Epidermal melanocyte (primary cell): ENCODE data around the gene ADGB.
"Not testable (repeated sequence)": the region's sequence is repeated elsewhere in the genome, so short reads cannot be mapped to it uniquely, and the experiment has no call there.

Experiments used
- DNase-seq: peaks from one replicate; pipeline ENCODE4 v3.0.0; 2011; ENCODE audit warnings: low spot score; ENCODE audit not compliant: insufficient read length

ADGB gene

GRCh38 chr6:146815511-146816462, 217.0 kb downstream of the ADGB start:
- not testable (repeated sequence) for DNase-seq

DNA sequence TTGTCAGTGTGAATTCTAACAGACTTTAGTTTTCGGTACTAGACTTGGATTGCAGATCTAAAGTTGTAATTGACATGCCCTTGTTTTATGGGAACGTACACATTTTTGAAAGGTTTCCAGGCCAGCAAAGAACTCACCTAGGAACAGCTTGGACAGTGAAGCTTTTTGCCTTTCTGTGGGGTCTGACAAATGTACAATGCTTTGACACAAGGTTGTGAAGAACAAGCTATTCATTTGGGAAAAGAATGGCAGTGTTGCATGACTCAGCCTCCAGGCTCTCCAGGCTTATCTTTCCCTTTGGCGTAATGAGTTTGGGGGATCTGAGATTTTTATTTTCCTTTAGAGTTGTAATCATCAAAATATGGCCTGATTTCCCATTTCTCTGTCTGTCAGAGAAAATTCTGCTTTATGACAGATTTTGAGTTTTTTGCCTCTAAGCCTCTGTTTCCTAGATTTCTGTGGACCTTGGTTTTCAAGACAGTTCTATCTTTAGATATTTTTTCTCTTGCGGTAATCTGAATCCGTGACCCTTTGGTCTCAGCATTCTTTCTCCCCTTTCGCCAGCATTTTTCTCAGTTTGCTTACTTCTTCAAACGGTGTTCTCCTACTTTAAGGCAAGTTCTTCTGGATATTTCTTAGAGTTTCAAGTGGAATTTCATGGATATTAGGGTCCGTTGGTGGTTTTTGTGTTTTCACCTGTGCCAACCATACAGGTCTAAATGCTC, 221.0 kb downstream of the ADGB start:
- DNase-seq = no peak

DNA sequence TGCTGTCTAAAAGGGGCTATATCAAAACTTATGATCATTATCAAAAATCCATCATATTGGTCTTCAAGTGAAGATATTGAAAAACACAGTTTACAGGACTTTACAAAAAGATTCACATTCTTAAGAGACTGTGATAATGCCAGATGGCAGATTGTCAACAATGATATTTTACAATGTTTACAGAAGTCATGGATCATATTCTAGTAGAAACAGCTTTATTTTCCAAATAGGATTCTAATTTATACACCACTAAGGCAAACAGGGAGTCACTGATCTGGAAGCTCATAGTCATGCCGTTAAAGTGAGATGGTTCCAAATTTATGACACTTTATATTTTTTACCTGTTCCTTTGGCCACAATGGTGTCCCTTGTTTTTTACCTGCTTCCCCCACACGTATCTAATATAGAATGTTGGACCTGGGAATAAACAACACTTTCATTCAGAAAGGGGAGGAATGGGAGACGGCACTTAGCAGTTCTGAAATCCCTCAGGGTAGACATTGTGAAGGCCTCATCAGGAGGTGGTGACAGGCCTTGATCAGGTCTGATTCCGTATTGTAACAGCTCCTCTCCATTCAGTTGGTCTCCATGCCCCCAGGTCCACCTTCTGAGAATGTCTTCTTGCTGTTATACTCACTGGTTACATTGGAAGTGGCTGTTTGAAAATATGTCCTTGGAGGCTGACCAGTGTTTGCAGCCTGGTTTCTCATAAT, 228.6 kb downstream of the ADGB start:
- DNase-seq = no peak

- DNase-seq = no peak
These were observed 231.2 kb downstream of the ADGB start for GRCh38 chr6:146829792-146830565.

DNA sequence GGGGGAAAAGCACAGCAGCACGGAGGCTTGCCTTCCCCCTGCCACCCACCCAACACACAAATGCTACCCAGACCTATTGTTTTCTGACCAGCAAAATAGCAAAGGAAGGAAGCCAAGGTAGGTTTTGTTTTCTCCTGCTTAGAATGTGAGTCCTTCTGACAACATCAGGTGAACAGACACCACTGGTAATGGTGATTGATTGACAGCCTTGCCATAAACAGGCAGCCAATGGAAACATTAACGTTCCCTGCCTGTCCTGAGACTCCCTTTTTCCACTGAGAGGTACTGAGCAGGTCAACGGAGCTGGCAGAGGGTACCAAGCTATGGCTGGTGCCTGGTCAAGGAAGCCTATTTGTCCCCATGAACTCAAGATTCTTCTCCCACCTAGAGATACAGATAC, 234.4 kb downstream of the ADGB start:
- DNase-seq = no peak

GRCh38 chr6:146840216-146840615, 241.4 kb downstream of the ADGB start:
- DNase-seq = no peak

DNA sequence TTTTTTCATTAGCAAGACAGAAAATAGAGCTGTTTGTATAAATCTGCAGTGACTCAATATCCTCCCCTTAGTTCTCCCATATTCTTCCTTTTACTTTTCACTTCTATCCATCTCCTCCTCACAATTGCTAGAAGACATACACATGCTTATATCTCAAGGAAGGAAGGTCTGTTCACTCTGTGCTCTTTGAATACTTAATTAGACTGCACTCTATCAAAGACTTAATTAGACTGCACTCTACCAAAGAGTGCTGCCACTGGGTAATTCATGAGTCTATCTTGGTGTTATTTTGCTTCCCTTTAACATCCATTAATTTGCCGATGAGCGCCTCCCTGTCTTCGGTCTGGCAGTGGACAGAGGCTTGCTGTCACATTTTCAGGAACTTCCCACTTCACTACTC, 241.9 kb downstream of the ADGB start:
- no peak for DNase-seq

DNA sequence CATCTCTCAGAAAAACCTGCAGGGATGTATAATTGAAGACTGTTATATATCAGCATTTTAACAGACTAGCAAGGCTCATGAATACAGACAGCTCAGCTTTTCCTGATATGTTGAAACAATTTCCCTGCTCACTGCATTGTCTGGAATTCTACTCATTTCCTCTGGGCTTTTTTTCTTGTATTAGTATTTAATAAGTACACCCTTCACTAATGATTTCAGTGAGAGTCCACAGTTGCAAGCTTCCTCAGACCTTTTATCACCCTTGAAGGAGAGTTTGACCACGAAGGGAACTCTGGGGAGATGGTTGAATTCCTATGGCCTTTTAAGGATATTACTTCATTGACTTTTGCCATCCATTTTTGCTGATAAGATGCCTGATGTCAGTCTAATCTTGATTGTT, 248.7 kb downstream of the ADGB start:
- DNase-seq = no peak

DNA sequence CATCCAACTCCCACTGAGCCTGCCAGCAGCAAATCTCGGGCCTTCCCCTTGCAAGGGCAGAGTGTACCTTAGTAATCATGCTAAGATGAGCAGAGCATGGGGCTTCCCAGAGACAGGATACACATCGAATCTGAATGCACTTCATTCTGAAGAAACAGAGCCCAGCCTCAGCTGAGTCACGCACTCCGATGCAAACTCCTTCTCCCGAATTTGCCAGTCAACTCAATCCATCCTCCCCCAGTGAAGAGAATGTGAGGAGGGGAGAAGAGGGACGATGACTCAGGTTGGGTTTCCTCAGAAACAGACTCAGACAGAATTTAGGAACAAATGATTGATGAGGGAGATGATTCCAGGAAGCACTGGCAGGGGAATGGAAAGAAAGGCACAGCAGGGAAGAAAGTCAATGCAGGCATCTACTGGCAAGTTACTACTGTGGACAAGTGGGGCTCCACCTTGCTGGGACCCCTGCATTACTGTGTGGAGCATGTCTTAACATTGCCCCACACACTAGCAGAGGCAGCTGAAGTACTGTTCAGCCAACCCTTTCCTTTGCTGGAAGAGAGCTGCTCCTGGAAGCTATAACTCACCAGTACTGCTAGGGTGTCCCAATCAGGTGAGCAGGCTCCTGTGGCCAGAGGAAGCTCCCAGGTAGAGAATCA, 251.6 kb downstream of the ADGB start:
- no peak for DNase-seq

DNA sequence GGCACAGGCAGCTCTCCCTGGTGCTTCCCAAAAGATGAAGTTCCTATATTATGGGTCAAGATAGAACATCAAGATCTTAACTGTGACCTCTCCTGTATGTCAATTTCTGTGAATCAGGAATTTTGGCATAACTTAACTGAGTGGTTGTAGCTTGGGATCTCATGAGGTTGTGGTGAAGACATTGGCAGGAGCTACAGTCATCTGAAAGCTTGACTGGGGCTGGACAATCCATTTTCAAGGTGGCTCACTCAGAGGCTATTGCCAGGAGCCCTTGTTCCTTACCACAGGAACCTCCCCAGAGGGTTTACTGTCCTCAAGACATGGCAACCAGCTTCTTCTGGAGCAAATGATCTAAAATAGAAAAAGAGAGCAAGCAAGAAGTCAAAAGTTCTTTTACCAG, 252.2 kb downstream of the ADGB start:
- no peak for DNase-seq

- DNase-seq = no peak
These were observed 253.1 kb downstream of the ADGB start for GRCh38 chr6:146851837-146852236.

DNA sequence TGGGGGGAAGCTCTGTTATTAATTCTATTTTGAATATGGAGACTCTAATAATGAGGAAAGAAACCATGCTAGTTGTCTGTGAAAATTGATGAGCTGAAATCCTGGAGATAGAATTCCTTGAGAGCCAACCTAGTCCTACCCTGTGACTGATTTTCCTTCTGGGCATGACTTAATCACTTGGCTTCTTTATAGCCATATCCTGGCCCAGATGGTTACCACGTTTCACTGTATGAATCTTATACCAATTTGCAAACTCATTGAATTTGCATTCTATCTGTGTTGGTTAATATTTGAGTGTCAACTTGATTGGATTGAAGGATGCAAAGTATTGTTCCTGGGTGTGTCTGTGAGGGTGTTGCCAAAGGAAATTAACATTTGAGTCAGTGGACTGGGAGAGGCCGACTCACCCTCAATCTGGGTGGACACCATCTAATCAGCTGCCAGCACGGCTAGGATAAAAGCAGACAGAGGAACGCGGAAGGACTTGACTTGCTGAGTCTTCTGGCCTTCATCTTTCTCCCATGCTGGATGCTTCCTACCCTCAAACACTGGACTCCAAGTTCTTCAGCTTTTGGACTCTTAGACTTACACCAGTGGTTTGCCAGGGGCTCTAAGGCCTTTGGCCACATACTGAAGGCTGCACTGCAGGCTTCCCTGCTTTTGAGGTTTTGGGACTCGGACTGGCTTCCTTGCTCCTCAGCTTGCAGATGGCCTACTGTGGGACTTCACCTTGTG, 255.9 kb downstream of the ADGB start:
- not testable (repeated sequence) for DNase-seq

DNA sequence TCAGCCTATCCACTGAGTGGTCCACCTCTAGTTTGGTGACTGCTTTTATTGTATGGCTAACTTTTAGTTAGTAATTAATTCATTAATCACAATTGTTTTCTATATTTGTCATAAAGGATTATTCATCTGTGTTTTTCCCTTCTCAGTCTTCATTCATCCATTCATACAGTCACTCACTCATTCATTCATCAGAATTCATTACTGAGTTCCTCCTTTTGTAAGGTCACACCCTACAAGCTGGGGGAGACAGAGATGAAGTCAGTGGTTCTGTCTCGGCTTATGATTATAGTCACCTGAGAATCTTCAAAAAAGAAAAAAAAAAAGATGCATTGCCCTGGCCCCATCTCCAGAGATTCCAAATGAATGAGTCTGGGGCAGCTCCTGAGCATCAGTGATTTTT, 257.1 kb downstream of the ADGB start:
- DNase-seq = no peak

GRCh38 chr6:146856296-146856695, 257.5 kb downstream of the ADGB start:
- DNase-seq = no peak

- peak; percentile 74 for DNase-seq
These were observed 258.6 kb downstream of the ADGB start for GRCh38 chr6:146857180-146857979.

- no peak for DNase-seq
These were observed 259.2 kb downstream of the ADGB start for GRCh38 chr6:146857980-146858347.

GRCh38 chr6:146859206-146859605, 260.4 kb downstream of the ADGB start:
- no peak for DNase-seq

GRCh38 chr6:146859795-146860495, 261.2 kb downstream of the ADGB start:
- no peak for DNase-seq

DNA sequence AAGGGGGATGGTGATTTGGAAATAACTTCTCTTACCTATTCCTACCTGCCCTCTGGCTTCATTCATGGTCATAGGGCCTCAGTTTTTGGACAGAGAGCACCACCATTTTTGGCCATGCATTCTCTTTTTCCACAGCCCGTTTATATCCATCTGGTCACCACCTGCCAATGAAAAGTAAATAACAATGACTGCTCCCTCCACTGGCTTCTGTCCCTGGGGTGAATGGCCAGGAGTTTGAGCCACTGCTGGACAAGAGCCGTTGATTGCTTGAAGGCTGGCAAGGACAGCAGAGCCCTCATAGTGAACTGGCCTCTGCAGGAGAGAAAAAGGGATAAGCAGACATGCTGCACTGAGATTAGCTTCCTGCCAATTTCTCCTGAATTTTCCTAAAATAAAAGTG, 261.8 kb downstream of the ADGB start:
- no peak for DNase-seq
